PFSK-1 (cell line): Measurements from ENCODE around the gene ZDHHC14.

Experiments
- FOXP2 ChIP-seq: optimal IDR thresholded peaks from 2 replicates; pipeline ENCODE3; 2011; ENCODE audit warnings: borderline replicate concordance, control low read depth, inconsistent platforms; ENCODE audit not compliant: insufficient read depth; ENCODE audit errors: extremely low read length, extremely low read depth
- POLR2AphosphoS5 ChIP-seq: IDR thresholded peaks from 2 replicates; pipeline ENCODE4 v1.6.1; 2012; ENCODE audit warnings: low read depth, mild to moderate bottlenecking, control low read depth, low read length, moderate library complexity
- REST ChIP-seq, 2 experiments: IDR thresholded peaks; 2 replicates each; pipeline versions ENCODE4 v1.6.1 to v1.8.0; 2011 to 2012; ENCODE audit warnings: low read depth in 2 of 2, low read length in 2 of 2, control low read depth in 1 of 2, inconsistent platforms in 1 of 2, mild to moderate bottlenecking in 1 of 2, moderate library complexity in 1 of 2; ENCODE audit not compliant: insufficient read depth in 1 of 2
- SIN3A ChIP-seq: IDR thresholded peaks from 2 replicates; pipeline ENCODE4 v1.6.1; 2012; ENCODE audit warnings: mild to moderate bottlenecking, low read length, moderate library complexity, borderline replicate concordance; ENCODE audit not compliant: insufficient read depth
- TAF1 ChIP-seq: IDR thresholded peaks from 2 replicates; pipeline ENCODE4 v1.6.1; 2012; ENCODE audit warnings: low read length, control low read depth, borderline replicate concordance; ENCODE audit not compliant: insufficient read depth

ZDHHC14 gene

GRCh38 chr6:157519255-157520116, 138.5 kb downstream of the ZDHHC14 start:
- no peak for TF ChIP-seq TAF1
- TF ChIP-seq FOXP2, result no peak
- TF ChIP-seq REST (IDR thresholded peaks at IDR 0.05; ENCODE audit: insufficient read depth in 1 of 2, low read depth in 2 of 2, low read length in 2 of 2), result no peak
- no peak for TF ChIP-seq POLR2AphosphoS5
- TF ChIP-seq SIN3A, result no peak

GRCh38 chr6:157520117-157520406, 139.1 kb downstream of the ZDHHC14 start:
- no peak for TF ChIP-seq FOXP2
- no peak for TF ChIP-seq TAF1
- TF ChIP-seq REST (IDR thresholded peaks at IDR 0.05; ENCODE audit: insufficient read depth in 1 of 2, low read depth in 2 of 2, low read length in 2 of 2), result no peak
- no peak for TF ChIP-seq SIN3A
- no peak for TF ChIP-seq POLR2AphosphoS5

GRCh38 chr6:157520596-157521361, 139.8 kb downstream of the ZDHHC14 start:
- no peak for TF ChIP-seq POLR2AphosphoS5
- TF ChIP-seq FOXP2, result no peak
- no peak for TF ChIP-seq SIN3A
- TF ChIP-seq REST (IDR thresholded peaks at IDR 0.05; ENCODE audit: insufficient read depth in 1 of 2, low read depth in 2 of 2, low read length in 2 of 2), result no peak
- TF ChIP-seq TAF1, result no peak

GRCh38 chr6:157521362-157522335, 140.7 kb downstream of the ZDHHC14 start:
- TF ChIP-seq POLR2AphosphoS5, result no peak
- no peak for TF ChIP-seq FOXP2
- no peak for TF ChIP-seq SIN3A
- no peak for TF ChIP-seq TAF1
- no peak for TF ChIP-seq REST (IDR thresholded peaks at IDR 0.05; ENCODE audit: insufficient read depth in 1 of 2, low read depth in 2 of 2, low read length in 2 of 2)
